Measurements from ENCODE around the gene ZCWPW1. TPM values are rescaled to one million over a fixed set of nuclear protein-coding genes. Genes with fewer than 3 reads are reported as not detected.

ZCWPW1 gene
- total and polyA plus RNA-seq, 2 donors (not counting 1 experiment from before 2014, with no cell fraction given): 11.3 to 28.0 TPM

GRCh38 chr7:100358027-100358856 is 70.3 kb downstream of the ZCWPW1 start, which contains the start of gene PILRB:
Gene PILRB, plus strand, starts transcription at chr7:100358117. Its CDS starts 186 bp downstream, at chr7:100358303.
- Histone ChIP-seq H3K27me3 (replicated peaks in 1 of 4; ENCODE audit: control extremely low read depth in 1 of 4, control insufficient read depth in 3 of 4, insufficient read depth in 4 of 4, low read length in 3 of 4) (no peaks in the 10 kb centered on the region), H3K4me1 (ENCODE audit: control insufficient read depth in 2 of 2, insufficient read depth in 2 of 2, low read length in 2 of 2) (peaks cover 10 to 24% of the 10 kb centered on the region in 2 donors), H3K36me3 (replicated peaks in 1 of 2; ENCODE audit: control extremely low read depth in 1 of 2, control insufficient read depth in 1 of 2, extremely low read depth in 1 of 2, insufficient read depth in 2 of 2, low read length in 1 of 2) (peaks cover 1 to 75% of the 10 kb centered on the region in 2 experiments), H3K4me2 (replicated peaks; ENCODE audit: low read depth, low read length, poor library complexity, severe bottlenecking) (peak within 1 kb of the TSS; percentile 27), H3K9me3 (ENCODE audit: control extremely low read depth in 1 of 3, control insufficient read depth in 2 of 3, insufficient read depth in 1 of 3, low read length in 2 of 3) (no peaks in the 10 kb centered on the region), H3K79me2 (ENCODE audit: control insufficient read depth, insufficient read depth, low read length) (peaks cover 6% of the 10 kb centered on the region), H3K27ac (ENCODE audit: low read length in 2 of 2) (peak within 1 kb of the TSS; percentile 49 to 75), H2AFZ (ENCODE audit: insufficient read depth, low read depth, low read length, poor library complexity, severe bottlenecking) (no peak within 1 kb of the TSS), H3K4me3 (ENCODE audit: control extremely low read depth in 1 of 5, extremely low read depth in 1 of 5, insufficient read depth in 1 of 5, low read depth in 2 of 5, low read length in 4 of 5) (no peak within 1 kb of the TSS), H3K9ac (ENCODE audit: low read length) (no peak within 1 kb of the TSS), H4K20me1 (ENCODE audit: control insufficient read depth, insufficient read depth, low read length, poor library complexity, severe bottlenecking) (no peaks in the 10 kb centered on the region)
- Mint-ChIP-seq H3K4me3 (no peak within 1 kb of the TSS), H3K9me3 (ENCODE audit: insufficient read depth) (no peaks in the 10 kb centered on the region), H3K27me3 (no peaks in the 10 kb centered on the region), H3K4me1 (peaks cover 23% of the 10 kb centered on the region), H3K27ac (peak within 1 kb of the TSS; percentile 90)
- TF ChIP-seq, protein P1, sequence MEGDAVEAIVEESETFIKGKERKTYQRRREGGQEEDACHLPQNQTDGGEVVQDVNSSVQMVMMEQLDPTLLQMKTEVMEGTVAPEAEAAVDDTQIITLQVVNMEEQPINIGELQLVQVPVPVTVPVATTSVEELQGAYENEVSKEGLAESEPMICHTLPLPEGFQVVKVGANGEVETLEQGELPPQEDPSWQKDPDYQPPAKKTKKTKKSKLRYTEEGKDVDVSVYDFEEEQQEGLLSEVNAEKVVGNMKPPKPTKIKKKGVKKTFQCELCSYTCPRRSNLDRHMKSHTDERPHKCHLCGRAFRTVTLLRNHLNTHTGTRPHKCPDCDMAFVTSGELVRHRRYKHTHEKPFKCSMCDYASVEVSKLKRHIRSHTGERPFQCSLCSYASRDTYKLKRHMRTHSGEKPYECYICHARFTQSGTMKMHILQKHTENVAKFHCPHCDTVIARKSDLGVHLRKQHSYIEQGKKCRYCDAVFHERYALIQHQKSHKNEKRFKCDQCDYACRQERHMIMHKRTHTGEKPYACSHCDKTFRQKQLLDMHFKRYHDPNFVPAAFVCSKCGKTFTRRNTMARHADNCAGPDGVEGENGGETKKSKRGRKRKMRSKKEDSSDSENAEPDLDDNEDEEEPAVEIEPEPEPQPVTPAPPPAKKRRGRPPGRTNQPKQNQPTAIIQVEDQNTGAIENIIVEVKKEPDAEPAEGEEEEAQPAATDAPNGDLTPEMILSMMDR (IDR thresholded peaks at IDR 0.05): peak; percentile 48
- no peak for TF ChIP-seq EZH2 (IDR thresholded peaks at IDR 0.05; ENCODE audit: borderline replicate concordance, insufficient read depth, low read depth, low read length, poor library complexity, severe bottlenecking)
- ATAC-seq (ENCODE audit: low read depth) (peak; percentile 88), DNase-seq (peak; percentile 69)
- 74% methylated on average over 7 of the region's 11 CpGs for WGBS (ENCODE audit: insufficient coverage)
- ChIA-PET POLR2A (interaction anchor here (0.6 to 2.0 kb wide), 6 partner anchors 10 to 298 kb away, joined by 3 to 9 read pairs (median 4); partner anchors contain the start of gene ZCWPW1), CTCF (interaction anchor here (1.0 to 4.7 kb wide), 12 partner anchors 11 to 226 kb away, joined by 3 to 67 read pairs (median 6); partner anchors contain the start of genes PPP1R35 and ZCWPW1)
- intact Hi-C loops (cut with micrococcal nuclease): loop anchor here (1.0 kb wide), 3 partner anchors 11 to 92 kb away; no protein-coding TSS in a partner anchor

Measured in B cell (primary cell).